Measurements from ENCODE around the gene EFNB2. TPM values are rescaled to one million over a fixed set of nuclear protein-coding genes. Genes with fewer than 3 reads are reported as not detected.

EFNB2 gene
- total and polyA plus RNA-seq, 2 of the 8 experiments (the other 6 are each of a cell fraction or from before 2014, with no cell fraction given) = 8.2 to 12.0 TPM

GRCh38 chr13:106514928-106515634 lies 20.4 kb downstream of the EFNB2 start (continued):
- TF ChIP-seq EGR1 (IDR thresholded peaks at IDR 0.05; ENCODE audit: borderline replicate concordance, low read depth, low read length) = no peak
- TF ChIP-seq JUND (IDR thresholded peaks at IDR 0.05; ENCODE audit: low read length) = no peak

All from H1 (cell line).